Psoas muscle (tissue), 8 donors: ENCODE measurements around the gene RGS9. TPM values are rescaled to one million over a fixed set of nuclear protein-coding genes. Genes with fewer than 3 reads are reported as not detected.

Source experiments
- ATAC-seq, 4 donors: fragments of 200-7000 bp; cut with Tn5 transposase; one replicate each; pipeline ENCODE4 v1.9.1; 2020; ENCODE audit warnings: moderate library complexity in 3 of 4, mild to moderate bottlenecking in 2 of 4
- DNase-seq, 2 donors: peaks; one replicate each; pipeline ENCODE4 v3.0.0-alpha.2; 2020
- H3K27ac ChIP-seq: fragments of 200-600 bp; one replicate; pipeline ENCODE4 v1.8.0; 2022
- H3K27me3 ChIP-seq, 3 donors: fragments of 200-600 bp in 1 of 3; one replicate each; pipeline versions ENCODE4 v1.6.1 to v1.8.0; 2013 to 2022; ENCODE audit warnings: low read length in 2 of 3, mild to moderate bottlenecking in 2 of 3, moderate library complexity in 1 of 3; ENCODE audit not compliant: insufficient read depth in 3 of 3
- H3K36me3 ChIP-seq, 2 donors: fragments of 200-600 bp in 1 of 2; one replicate each; pipeline versions ENCODE4 v1.6.1 to v1.8.0; 2013 to 2022; ENCODE audit warnings: low read depth in 1 of 2, mild to moderate bottlenecking in 1 of 2, moderate library complexity in 1 of 2; ENCODE audit not compliant: insufficient read depth in 1 of 2
- H3K4me1 ChIP-seq: fragments of 200-600 bp; one replicate; pipeline ENCODE4 v1.8.0; 2022
- H3K4me3 ChIP-seq: fragments of 200-600 bp; one replicate; pipeline ENCODE4 v1.8.0; 2022; ENCODE audit warnings: mild to moderate bottlenecking
- H3K9me3 ChIP-seq: fragments of 200-600 bp; one replicate; pipeline ENCODE4 v1.8.0; 2022
- CTCF ChIP-seq: fragments of 200-600 bp; IDR thresholded peaks from one replicate; pipeline ENCODE4 v1.8.0; 2022; ENCODE audit warnings: antibody characterized with exemption
- WGBS, 3 donors: extraction: QIAGEN DNeasy Blood & Tissue Kit; methylation state at CpG; one replicate each; pipeline versions ENCODE4 v1.1.6 to v1.1.7; 2013; 5-methylcytosine and 5-hydroxymethylcytosine counted together
- intact Hi-C, 2 donors: fragments of 100-400 bp; cut with DNase I; formaldehyde crosslinking; loops; one replicate each; pipeline versions ENCODE4 v1.11.0 to v1.14.2; 2022
- polyA plus RNA-seq, 3 donors: library from polyadenylated mRNA; stranded (reverse); fragments of 200-250 nt; gene quantifications; one replicate each; pipeline ENCODE4 v1.2.3, GENCODE V29; 2013
- total RNA-seq, 4 donors: library from RNA; stranded (reverse); fragmentation: NEBNext Ultra II Directional in 2 of 4; extraction: Animal tissue kit (Norgen Biotek cat#: 25700) in 2 of 4; gene quantifications; one replicate each; pipeline versions ENCODE4 v1.2.1 to v1.2.4, GENCODE V29; 2021 to 2023
- donor health status: healthy with polysubstance abuse.
- donor health status: DM: no; HTN: no; CAD: no; lungs with moderate emphysema.
- donor health status: Bipolar disorder and iron deficiency.
- donor health status: healthy.
- donor health status: DM: yes; HTN: yes; CAD: no.
- donor health status: DM: no; HTN: no; CAD: no.
- donor health status: DM: no; HTN: no; CAD: no.
- donor health status: DM: yes; HTN: yes; CAD: no.

Gene RGS9
- total and polyA plus RNA-seq, 7 donors: 0.33 to 4.8 (median 2.1) TPM

- 70 to 75% (median 74%) methylated on average over 11 of the region's 11 CpGs for WGBS, 3 donors
- H3K9me3 ChIP-seq: no peaks in the 10 kb centered on the region
- no peaks in the 10 kb centered on the region for H3K27me3 ChIP-seq
- ATAC-seq (no peak), DNase-seq (no peak)
- no peak overlapping the region for H3K4me3 ChIP-seq
- peaks cover 6% of the 10 kb centered on the region for H3K4me1 ChIP-seq
- H3K36me3 ChIP-seq: no peaks in the 10 kb centered on the region
- H3K27ac ChIP-seq: no peak overlapping the region
- intact Hi-C loops: no loop called here
- no peak for TF ChIP-seq CTCF
Observed at GRCh38 chr17:65145743-65146142, 8.6 kb downstream of the RGS9 start.

- no peak overlapping the region for H3K4me3 ChIP-seq
- intact Hi-C loops: no loop called here
- no peak for TF ChIP-seq CTCF
Observed at GRCh38 chr17:65147955-65148354, 10.8 kb downstream of the RGS9 start.

GRCh38 chr17:65154770-65155589 is 17.8 kb downstream of the RGS9 start:
- H3K27me3 ChIP-seq: peaks cover 0 to 2% (median 0%) of the 10 kb centered on the region in 3 donors
- H3K27ac ChIP-seq: no peak overlapping the region
- DNase-seq: no peak
- no peak overlapping the region for H3K4me3 ChIP-seq
- no peaks in the 10 kb centered on the region for H3K9me3 ChIP-seq
- no peak for TF ChIP-seq CTCF
- intact Hi-C loops: no loop called here
- H3K4me1 ChIP-seq: no peaks in the 10 kb centered on the region
- WGBS, 3 donors: 80 to 85% (median 85%) methylated on average over 4 of the region's 4 CpGs
- ATAC-seq: no peak
- no peaks in the 10 kb centered on the region for H3K36me3 ChIP-seq

More at GRCh38 chr17:65147955-65148354, 10.8 kb downstream of the RGS9 start:
- no peak overlapping the region for H3K27ac ChIP-seq
- ATAC-seq (no peak), DNase-seq (no peak)
- 49 to 70% (median 60%) methylated on average over 4 of the region's 4 CpGs for WGBS, 3 donors
- no peaks in the 10 kb centered on the region for H3K27me3 ChIP-seq
- peaks cover 6% of the 10 kb centered on the region for H3K4me1 ChIP-seq
- no peaks in the 10 kb centered on the region for H3K9me3 ChIP-seq
- no peaks in the 10 kb centered on the region for H3K36me3 ChIP-seq

GRCh38 chr17:65155622-65156021 is 18.5 kb downstream of the RGS9 start:
- H3K36me3 ChIP-seq: no peaks in the 10 kb centered on the region
- DNase-seq: no peak

More at GRCh38 chr17:65155622-65156021, 18.5 kb downstream of the RGS9 start:
- intact Hi-C loops: no loop called here
- WGBS, 3 donors: 33 to 40% (median 37%) methylated on average over 2 of the region's 2 CpGs
- Histone ChIP-seq H3K4me1 (no peaks in the 10 kb centered on the region), H3K4me3 (no peak overlapping the region), H3K27ac (no peak overlapping the region), H3K9me3 (no peaks in the 10 kb centered on the region), H3K27me3 (peaks cover 0 to 2% (median 0%) of the 10 kb centered on the region in 3 donors)
- no peak for ATAC-seq
- TF ChIP-seq CTCF: no peak
